Astrocyte of the cerebellum (primary cell): ENCODE measurements around the gene ZMYM3.

Experiments
- DNase-seq: peaks from one replicate; pipeline ENCODE4 v3.0.0-alpha.2; 2011; ENCODE audit warnings: low read depth
- H3K4me3 ChIP-seq: 2 replicates; pipeline ENCODE4 v1.5.1; 2011; ENCODE audit warnings: mild to moderate bottlenecking, low read depth, low read length, moderate library complexity
- CTCF ChIP-seq: IDR thresholded peaks from 2 replicates; pipeline ENCODE4 v1.5.1; 2012; ENCODE audit warnings: low read length, low read depth, moderate library complexity, mild to moderate bottlenecking; ENCODE audit errors: missing control alignments
- in situ Hi-C: cut with HindIII; loops from 2 replicates; pipeline ENCODE4 v1.10.0; 2017; ENCODE audit warnings: low sequenced_read_pairs

Gene ZMYM3

GRCh38 chrX:71250841-71251240 lies 3.1 kb downstream of the ZMYM3 start:
- in situ Hi-C loops = no loop called here
- H3K4me3 ChIP-seq = no peak overlapping the region
- TF ChIP-seq CTCF = no peak
- no peak for DNase-seq

GRCh38 chrX:71245159-71245558 lies 8.8 kb downstream of the ZMYM3 start:
- in situ Hi-C loops = no loop called here
- no peak for DNase-seq
- no peak for TF ChIP-seq CTCF
- no peak overlapping the region for H3K4me3 ChIP-seq

- no peak for TF ChIP-seq CTCF
- no peak for DNase-seq
- in situ Hi-C loops = no loop called here
- no peak overlapping the region for H3K4me3 ChIP-seq
These were observed 9.4 kb downstream of the ZMYM3 start for GRCh38 chrX:71244359-71245128.

- DNase-seq = no peak
- TF ChIP-seq CTCF = no peak
- in situ Hi-C loops = no loop called here
- no peak overlapping the region for H3K4me3 ChIP-seq
These were observed 12.6 kb downstream of the ZMYM3 start for GRCh38 chrX:71241301-71241700.

GRCh38 chrX:71239781-71240180 lies 14.2 kb downstream of the ZMYM3 start:
- H3K4me3 ChIP-seq = no peak overlapping the region
- TF ChIP-seq CTCF = no peak
- DNase-seq = no peak
- in situ Hi-C loops = no loop called here

- no peak for DNase-seq
- in situ Hi-C loops = no loop called here
- no peak for TF ChIP-seq CTCF
- H3K4me3 ChIP-seq = no peak overlapping the region
These were observed 17.1 kb downstream of the ZMYM3 start for GRCh38 chrX:71236836-71237235.
